ENCODE data around the gene FARP2.

The FARP2 gene

DNA sequence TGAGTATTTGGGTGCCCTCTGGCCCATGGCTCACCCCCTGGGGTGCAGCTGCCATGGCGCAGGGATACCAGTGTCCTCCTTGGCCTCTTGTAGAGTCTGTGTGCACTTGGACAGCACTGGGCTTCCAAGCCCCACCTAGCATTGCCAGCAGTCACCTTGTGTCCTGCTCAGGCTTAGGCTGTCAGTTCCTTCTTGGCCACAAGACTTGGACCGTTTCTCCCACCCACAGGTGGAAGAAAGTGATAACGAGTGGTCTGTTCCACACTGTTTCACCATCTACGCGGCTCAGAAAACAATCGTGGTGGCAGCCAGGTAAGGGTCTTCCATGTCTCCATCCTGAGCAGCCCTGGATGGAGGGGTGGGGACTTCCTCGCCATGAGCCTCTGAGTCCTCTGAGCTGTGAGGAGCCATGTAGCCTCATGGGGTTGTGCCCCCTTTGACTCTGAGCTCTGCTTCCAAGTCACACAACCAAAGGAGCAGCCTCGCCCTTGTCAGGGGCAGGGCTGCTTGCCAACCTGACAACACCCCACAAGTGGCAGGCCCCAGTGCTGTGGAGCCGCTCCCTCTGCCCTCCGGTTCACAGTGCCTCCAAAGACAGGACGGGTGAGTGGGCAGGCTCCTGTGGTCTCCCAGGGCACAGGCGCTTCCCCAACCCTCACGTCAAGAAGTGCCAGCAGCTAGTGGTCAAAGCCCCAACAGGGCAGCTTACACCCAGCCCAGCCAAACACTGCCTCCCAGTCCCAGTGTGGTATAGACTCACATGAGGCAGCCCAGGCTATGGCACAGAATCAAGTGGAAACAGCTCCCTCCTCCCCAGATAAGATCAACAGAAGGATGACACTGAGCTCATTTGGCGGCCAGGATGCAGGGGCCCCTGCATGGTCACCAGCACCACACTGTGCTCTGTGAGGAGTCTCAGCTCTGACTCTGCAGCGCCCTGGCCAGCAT is 133.9 kb downstream of the FARP2 start:
- no peak for DNase-seq (ENCODE audit: low spot score)

DNA sequence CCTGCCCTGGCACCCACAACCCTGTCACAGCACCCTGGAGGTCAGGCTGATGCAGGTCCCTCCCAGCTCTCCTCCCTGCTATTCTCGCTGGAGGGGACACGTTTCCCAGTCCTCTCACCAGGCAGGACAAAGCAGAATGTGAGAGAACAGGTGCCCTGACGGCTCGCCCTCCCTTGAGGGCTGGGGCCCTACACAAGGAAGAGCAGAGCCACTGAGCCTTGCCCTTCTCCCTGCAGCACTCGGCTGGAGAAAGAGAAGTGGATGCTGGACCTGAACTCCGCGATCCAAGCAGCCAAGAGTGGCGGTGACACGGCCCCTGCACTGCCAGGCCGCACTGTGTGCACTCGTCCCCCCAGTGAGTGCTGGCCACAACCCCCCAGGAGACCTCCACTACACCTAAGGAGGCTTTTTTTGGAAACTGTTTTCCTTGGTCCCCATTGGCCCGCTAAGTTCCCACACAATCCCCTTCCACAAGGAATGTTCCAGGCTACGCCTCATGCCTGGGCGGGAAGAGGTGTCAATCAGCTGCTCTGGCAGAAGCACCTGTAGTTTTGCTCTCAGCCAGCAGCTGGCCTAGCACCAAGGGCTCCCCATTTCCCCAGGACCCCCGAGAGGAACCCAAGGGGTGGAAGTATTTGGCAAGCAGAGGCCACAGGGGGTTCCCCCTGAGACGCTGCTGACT is 134.9 kb downstream of the FARP2 start:
- DNase-seq (ENCODE audit: low spot score), result no peak

DNA sequence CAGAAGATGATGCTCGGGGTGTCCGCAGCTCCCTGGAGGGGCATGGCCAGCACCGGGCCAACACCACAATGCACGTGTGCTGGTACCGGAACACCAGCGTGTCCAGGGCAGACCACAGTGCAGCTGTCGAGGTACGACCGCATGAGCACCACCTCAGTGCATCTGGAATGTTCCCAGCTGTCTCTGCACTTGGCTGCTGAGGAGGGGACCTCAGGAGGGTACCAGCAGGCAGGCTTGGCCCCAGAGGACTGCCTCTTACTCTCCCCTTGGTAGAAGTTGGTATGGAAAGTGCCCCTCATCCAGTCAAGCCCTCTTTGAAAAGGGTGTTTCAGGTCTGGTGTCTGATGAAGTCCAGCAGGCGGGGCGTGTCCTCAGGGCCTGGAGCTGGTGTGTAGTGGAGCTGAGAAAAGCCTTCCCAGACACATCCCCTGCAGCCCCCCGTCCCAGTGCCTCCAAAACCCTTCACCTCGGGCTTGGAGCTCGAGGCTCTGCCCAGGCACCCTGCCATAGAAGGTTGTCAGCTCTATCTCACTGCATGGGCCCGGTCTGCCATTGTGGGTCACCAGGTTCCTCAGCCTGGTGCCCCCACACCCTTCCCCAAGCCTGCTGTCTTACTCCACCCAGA is 135.6 kb downstream of the FARP2 start:
- no peak for DNase-seq (ENCODE audit: low spot score)

DNA sequence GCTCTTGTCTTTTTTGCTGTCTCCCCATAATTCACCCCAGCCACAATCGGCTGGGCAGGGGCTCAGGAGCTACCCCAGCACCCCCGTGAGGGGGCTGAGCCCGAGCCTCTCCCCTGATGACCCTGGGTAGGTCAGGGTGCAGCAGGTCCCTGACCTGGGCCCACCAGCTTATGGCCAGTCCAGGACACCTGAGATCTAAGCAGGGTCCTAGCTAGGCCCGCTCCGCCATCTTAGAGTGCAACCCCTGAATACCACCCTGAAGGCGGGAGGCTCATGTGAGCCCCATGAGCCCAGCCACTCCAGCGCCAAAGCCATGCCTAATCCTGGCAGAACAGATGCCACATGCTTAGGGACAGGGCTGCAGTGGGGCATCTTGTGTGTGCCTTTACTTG is 136.1 kb downstream of the FARP2 start:
- no peak for DNase-seq (ENCODE audit: low spot score)

DNA sequence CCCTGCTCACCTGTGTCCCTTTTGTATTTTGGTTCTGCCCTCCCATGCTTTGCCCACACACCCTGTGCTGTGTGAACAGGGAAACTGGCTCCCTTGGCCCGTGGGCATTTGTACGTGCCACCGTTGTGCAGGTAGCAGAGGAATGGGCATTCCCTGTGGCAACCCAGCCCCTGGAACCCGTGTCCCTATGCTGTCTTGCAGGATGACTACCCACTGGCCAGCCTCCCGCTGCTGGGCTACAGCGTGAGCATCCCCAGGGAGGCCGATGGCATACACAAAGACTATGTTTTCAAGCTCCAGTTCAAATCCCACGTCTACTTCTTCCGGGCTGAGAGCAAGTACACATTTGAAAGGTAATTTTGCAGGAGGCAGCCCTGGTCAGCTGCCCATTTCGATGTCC is 137.0 kb downstream of the FARP2 start:
- no peak for DNase-seq (ENCODE audit: low spot score)

DNA sequence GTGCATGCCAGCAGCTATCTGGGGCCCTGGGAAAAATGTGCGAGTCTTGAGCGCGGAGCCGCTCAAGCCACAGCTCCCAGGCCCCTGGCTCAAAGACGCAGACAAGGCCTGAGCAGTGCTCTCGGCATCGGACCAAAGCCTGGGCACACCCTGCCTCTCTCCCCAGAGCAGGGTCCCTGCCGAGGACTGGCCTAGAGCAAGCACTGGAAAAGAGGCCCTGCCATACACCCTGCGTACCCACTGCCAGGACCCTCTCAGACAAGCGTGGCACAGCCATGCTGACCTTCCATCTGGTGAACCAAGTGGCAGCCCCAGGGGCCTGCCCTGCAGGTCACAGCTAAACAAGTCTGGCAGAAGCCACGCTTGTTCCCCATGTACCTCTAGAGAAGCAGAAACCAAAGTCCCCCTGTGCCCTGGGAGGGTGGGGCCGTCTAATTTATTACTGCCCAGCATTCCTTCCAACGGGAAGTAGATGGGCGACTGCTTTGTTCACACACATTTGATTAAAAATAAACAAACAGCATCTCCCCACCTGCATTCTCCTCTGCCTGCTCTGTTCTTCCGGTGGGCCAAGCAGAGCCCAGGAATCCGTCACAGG is 138.3 kb downstream of the FARP2 start:
- no peak for DNase-seq (ENCODE audit: low spot score)

DNA sequence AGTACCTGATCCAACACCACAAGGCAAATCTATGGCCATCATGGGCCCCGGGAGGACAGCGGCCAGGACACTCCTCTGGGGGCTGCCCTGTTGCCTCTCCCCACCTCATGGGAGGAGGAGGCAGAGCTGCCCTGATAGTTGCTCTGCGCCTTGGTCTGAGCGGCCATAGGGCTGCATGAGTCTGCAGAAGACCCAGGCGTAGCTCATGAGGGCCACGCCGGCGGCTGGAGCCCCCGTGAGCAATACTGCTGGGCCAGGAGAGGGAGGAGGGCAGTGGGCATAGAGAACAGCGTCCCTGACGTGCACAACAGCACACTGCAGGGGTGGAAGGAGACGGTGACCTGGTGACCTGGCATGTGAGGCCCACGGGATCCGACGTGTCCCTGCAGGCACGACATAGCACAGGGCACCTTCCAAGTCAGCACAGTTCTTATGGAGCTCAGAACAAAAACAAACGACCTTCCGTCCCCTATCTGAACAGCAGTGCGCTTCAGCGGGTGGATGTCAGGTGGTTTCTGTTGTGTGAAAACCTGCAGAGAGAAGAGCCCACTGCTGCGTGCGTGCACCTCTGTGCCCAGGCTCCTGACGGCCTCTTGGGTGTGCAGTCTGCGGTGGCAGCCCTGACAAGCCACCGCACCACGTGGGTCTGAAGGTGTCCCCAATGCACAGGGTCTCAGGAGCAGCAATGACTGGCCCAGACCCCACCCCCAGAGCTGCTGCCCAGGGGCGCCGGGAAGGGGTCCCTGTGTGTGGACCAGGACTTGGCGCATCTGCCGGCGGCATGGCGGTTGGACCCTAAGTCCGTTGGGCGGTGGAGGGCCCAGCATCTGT is 139.3 kb downstream of the FARP2 start:
- DNase-seq (ENCODE audit: low spot score), result no peak

DNA sequence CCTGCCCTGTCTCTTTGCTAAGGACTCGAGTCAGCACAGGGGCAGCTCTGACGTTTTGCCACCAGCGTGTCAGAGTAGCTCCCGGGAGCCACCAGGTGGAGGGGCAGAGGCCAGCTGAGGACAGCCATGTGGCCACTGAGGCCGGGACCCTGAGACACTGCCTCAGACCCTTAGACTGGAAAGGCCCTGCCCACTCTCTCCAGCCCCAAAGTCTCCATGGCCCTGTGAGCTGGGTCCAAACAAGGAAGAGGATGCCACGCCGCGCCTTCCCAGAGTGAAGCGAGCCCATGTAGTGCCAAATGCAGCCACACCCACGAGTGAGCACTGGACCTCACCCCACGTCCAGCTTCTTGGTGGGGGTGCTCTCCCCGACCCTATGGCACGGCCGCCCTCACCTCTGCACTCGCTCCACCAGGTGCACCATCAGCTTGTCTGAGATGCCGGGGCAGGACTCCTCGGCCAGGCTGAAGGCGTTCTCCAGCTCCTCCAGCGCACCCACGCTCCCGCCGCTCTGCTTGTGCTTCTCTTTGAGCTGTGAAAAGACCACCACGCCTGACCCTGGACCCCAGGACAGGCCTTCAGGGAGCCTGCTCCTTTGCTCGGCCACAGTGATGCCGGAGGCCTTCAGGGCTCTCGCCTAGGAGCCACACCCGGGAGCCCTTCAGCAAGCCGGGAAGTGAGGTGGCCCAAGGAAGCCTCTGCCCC is 140.1 kb downstream of the FARP2 start:
- DNase-seq (ENCODE audit: low spot score), result no peak

DNA sequence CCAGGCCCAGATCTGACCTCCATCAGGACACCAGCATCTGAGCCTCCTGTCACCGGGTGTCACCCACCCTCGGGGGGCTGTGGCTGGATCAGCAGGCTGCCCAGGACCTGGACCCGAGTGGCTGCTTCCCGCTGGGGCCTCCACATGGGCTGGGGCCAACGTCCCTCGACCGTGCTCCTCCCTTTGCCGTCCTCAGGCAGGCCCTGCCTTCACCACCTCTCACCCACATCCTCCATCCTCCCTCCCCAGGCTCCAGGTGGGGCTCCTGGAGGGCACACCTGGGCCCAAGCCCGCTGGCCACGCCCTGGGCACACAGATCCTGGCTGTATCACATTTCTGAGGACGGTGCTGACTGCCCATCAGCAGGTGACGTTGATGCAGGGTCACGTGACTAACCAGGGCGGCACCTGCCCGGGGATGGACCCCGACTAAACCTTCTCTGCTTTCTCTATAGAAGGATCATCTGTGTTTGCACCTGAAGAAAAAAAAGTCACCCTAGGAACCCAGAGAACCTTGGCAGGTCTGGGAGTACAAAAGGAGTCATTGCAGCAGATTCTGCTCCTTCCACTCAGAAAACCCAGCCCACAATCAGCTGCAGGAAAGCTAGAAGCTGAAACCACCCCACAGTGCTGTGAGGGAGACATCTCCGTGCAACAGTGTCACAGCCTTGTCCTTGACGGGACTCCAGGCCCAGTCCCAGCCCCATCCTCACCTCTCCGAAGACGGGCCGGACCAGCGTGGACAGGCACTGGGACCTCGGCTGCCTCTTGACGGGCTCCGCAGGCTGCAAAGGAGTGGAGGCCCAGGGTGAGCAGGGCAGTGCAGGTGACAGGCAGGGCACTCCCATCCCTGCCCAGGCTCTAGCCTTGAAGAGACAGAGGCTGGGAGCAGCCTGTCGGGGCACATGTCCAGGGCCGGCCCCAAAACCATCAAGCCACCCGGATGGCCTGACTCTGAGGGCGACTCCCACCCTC is 141.1 kb downstream of the FARP2 start:
- DNase-seq (ENCODE audit: low spot score), result no peak

DNA sequence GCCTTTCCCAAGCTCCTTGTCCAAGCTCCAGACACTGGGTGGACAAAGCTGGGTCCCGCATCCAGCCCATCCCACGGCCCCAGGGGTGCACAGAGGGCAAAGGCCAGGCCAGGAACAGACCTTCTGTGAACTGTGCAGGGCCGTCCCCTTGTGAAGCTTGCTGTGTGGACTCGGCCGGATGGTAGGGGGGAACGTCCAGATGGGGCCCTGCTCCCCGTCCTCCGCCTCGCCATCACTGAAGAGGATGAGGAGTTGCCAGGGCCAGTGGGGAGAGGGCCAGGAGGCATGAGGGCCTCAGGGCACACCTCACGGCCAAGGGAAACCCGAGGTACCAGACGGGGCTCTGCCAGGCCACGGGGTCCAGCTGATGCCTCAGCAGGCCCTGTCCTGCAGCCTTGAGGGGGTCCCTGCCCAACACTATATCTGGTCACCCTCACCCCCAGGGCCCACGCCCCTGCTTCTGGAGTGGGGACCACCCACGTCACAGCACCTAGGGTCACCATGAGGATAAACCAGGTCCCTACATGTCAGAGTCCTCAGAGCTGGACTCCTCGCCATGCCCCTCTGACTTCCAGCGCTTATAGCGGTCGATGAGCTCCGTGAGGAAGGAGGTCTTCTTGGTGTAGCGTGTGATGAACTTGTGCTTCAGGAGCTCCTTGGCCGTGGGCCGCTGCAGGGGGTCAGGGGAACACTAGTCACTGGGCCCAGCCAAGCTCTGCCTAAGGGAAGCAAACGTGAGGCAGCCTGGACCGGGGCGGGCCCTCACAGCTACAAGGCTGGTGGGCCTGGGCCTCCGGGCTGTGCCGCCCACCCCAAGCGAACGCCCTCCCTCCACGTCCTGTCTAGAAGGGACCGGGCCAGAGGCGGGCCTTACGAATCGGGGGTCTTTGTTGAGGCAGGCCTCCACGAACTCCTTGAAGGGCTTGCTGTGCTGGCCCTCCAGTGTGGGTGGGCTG is 142.3 kb downstream of the FARP2 start:
- no peak for DNase-seq (ENCODE audit: low spot score)

DNA sequence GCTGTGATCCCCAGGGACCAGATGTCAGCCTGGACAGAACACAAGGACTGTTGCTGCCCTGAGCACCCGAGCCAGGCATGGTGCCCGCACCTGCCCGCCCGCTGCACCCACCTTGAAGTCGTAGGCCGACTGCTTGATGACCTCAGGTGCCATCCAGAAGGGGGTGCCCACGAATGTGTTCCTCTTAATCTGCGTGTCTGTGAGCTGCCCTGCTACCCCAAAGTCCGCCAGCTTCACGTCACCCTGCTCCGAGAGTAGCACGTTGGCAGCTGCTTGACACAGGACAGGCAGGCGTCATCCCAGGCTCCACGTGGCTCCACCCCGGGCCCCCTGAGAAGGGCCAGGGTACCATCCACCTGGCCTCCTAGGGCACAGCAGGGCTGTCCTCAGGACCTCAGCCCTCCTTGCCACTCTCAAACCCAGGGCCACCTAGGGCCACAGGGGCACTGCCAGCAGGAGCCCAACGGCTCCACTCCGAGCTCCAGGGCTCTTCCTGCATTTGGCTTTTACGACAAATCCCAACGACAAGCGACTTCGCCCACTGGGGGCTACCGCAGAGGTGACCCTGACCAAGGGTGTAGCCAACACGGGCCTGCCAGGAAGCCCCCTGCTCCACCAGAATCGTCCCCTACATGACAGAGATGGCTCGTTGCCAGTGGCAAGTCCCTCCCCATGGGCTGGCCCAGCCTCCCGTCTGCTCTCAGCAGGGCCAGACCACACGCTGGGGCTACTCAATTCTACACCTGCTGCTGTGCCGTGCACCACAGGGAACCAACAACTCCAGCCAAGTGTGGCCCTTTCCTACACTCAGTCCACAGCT is 143.3 kb downstream of the FARP2 start:
- no peak for DNase-seq (ENCODE audit: low spot score)

DNA sequence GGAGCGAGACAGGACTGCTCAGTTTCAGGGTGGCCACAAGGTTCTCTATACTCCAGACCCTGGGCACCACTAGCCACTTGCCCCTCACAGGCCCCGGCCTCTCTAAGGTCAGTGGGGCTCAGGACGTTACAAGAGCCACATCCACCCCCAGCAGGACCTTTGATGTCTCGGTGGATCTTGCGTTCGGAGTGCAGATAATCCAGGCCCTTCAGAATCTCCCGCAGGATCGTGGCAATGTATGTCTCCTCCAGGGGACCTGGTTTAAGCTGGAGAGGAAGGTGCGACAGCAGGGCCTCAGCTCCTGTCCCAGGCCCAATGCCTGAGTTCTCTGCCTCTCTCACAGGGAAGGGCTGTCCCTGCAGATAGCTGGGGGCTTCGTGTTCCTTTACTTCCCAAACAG is 143.9 kb downstream of the FARP2 start:
- DNase-seq (ENCODE audit: low spot score), result no peak

DNA sequence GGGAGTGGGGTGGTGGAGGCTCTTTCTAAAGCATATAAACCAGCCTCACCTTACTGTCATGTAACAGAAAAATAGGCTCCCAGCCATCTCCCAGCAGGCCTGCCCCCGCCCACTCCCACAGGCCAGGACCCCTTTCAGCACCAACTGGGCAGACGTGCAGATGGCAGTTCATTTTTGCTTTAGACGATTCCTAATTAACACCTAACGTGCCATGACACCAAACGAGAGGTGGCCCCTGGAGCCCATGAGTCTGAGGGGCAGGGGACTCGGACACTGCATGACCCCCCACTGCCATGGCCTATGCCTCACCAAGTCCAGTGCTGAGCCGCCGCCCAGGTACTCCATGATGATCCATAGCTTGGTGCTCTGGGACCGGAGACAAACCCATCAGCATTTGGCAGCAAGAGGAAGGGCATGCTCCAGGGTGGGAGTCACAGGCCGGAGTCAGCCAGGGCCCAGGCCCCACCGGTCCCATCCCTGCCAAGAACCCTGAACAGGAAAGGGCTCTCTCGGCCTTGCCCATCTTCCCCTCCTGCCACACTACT is 144.4 kb downstream of the FARP2 start:
- no peak for DNase-seq (ENCODE audit: low spot score)

DNA sequence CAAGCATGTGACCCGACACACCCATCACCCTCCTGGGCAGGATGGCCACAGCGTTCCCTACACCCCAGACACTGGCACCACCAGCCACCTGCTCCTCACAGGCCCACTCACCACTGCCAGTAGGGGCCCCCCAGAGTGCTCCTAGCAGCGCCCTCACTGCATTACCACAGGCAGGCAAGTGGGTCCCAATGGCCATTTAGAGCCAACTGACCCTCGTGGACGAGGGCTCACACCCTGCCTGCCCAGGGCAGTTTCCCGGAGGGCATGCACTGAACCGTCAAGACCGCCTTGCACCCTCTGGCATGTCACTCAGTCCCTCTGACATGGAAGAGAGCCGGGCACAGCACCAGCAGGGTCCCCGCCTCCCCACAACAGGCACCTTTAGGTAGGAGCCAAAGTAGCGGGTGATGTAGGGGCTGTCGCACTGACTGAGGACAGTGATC is 145.0 kb downstream of the FARP2 start:
- DNase-seq (ENCODE audit: low spot score), result no peak

DNA sequence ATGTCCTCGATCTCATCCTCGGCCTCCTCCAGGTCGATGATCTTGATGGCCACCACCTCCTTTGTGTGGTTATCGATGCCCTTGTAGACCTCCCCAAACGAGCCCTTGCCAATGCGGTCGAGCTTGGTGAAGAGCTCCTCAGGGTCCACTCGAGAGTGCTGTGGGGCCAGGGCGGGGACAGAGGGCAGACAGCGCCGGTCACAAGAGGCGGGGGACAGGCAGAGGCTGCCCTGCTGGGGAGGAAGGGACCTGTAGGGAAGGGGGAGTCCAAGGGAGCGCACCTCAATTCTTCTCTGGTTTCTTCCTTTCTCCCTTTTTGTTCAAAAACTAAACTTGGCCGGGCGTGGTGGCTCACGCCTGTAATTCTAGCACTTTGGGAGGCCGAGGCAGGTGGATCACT is 145.5 kb downstream of the FARP2 start:
- no peak for DNase-seq (ENCODE audit: low spot score)

DNA sequence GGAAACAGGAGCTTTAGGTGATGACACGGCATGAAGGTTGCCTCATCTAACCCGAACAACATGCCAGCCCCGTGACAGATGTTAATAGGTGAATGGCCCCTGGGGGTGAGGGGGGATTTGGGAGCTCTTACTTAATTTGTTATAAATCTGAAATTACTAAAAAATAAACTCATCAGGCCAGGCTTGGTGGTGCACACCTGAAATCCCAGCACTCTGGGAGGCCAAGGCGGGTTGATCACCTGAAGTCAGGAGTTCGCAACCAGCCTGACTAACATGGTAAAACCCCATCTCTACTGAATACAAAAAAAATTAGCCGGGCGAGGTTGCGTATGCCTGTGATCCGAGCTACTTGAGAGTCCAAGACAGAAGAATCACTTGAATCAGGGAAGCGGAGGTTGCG is 146.2 kb downstream of the FARP2 start:
- DNase-seq (ENCODE audit: low spot score), result no peak

DNA sequence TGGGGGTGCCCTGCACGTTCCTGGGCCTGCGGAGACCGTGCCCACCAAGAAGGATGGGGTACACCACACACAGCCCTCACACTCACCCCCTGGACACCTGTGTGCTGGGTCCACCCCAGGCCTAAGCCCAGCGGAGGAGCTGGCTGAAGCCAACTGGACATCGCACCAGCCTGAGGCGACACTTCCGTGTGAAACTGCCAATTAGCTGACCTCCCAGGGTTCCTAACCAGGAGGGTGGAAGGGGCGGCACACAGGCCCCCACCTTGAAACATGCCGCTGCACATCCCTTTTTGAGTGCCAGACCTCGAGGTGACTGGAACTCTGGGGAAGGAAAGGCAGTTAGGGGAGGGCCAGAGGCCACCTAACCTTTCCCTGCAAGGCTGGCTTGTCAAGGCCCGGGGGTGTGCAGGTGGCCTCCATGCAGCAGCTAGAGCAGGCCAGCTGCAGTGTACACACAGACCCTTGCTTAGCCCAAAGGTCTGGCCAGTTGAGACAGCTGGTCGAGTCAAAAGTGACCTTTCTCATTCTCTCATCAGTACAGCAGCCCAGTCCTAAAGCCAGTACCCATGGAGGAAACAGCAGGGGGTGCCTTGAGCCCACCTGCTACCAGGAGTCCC is 147.8 kb downstream of the FARP2 start:
- no peak for DNase-seq (ENCODE audit: low spot score)

Measured in kidney tubule cell (primary cell).